GM10847 (cell line): Measurements from ENCODE around the gene DYNLL1.

Source experiments
- POLR2A ChIP-seq: IDR thresholded peaks from 2 replicates; pipeline ENCODE4 v1.6.1; 2011; ENCODE audit not compliant: insufficient read length; ENCODE audit errors: extremely low read depth

Gene DYNLL1

DNA sequence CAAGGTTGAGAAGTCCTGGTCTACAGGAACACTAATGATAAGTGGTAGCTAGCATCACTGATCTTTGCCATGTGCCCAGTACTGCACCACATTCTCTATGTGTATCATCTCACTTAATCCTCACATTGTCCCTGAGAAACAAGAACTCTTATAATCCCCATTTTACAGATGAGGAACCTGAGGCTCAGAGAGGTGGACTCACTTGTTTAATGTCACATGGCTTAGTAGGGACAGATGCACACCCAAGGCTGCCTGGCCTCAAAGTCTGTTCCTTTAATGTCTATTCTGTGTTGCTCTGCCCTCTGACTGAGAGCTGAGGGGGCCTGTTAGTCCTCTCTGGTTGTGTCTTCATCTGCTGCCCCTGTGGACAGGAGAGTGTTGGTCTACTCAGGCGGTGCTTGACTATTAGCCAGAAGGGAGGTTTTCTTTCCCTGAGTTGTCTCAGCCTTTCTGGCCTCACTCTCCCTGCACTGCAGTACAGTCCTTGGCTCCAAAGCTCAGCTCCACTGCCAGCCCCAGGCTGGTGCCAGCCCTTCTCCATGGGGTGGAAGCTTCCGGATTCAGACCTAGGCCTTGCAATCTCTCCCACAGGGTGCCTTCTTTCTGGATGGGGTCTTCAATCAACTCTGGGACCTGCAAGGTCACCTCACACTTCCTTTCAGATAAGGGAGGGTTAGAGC lies 4.9 kb upstream of the DYNLL1 start:
- TF ChIP-seq POLR2A = no peak

DNA sequence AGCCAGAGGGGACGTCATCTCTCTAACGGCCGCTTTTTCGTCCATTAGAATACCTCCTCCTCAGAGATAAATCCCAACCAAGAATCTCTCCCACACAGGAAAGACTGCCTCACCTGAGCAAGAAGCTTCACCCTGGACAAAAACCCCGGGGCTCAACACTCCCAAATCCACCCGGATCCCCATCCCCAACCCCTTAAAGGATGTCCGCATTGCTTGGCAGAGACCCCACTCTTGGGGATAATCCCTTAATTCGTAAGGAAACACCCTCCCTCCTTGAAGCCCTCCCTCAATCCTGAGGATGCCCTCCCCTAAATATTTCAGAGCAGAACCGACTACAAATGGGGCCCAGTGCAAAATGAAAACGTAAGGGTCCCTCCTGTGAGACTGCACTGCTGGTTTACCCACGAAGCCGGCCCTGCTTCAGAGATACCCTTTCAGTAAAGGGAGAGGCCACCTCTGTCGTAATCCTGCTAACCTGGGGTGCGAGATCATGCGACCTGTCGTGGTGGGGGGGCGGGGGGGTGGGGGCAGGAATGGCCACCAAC lies 655 bp upstream of the DYNLL1 start:
- TF ChIP-seq POLR2A = no peak

DNA sequence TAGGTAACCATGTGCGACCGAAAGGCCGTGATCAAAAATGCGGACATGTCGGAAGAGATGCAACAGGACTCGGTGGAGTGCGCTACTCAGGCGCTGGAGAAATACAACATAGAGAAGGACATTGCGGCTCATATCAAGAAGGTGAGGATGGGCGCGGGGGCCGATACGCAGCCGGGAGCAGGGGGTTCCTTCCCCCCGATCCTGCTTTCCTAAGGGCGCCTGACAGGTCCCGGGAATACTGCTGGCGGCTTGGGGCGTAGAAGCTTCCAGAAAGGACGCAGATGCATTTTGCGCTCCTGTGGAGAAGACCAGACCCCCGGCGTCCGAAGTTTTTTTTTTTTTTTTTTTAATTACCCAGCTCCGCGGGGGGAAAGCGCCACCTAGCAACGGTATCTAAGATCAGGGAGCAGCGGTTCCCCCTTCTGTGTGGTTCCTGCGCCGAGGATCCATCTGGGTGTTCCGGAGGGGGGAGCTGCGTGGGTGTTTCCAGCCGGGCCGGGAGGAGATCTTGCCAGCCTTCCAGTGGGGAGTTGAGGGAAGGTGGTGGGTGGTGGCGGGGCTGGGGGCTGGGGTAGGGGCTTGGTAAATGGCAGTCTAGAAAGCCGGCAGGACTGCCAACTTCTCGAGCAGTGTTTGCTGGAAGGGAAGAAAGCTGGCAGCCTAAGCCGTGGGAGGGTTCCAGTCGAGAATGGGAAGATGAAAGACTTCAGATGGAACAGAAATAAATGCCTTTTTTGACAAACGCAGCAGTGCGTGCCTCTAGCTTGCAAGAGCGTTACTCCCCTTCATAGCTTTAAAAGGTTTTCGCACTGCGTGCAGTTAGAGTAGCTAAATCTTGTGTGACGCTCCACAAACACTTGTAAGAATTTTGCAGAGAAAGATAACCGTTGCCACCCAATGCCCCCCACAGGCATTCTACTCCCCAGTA lies 764 bp downstream of the DYNLL1 start:
- TF ChIP-seq POLR2A = no peak

DNA sequence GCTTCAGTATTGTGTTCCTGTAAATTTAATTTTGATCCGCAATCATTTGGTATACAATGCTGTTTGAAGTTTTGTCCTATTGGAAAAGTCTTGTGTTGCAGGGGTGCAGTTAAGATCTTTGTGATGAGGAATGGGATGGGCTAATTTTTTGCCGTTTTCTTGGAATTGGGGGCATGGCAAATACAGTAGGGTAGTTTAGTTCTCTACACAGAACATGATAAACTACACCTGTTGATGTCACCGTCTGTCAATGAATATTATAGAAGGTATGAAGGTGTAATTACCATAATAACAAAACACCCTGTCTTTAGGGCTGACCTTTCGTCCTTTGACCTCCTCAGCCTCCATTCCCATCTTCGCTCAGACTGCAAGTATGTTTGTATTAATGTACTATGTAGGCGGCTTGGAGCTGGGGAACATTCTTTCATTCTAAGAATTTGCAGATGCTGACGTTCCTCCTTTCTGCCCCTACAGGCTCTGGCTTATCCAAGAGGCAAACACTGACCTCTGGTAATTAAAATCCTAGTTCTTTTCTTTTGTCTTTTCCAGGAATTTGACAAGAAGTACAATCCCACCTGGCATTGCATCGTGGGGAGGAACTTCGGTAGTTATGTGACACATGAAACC lies 1.7 kb downstream of the DYNLL1 start:
- no peak for TF ChIP-seq POLR2A

DNA sequence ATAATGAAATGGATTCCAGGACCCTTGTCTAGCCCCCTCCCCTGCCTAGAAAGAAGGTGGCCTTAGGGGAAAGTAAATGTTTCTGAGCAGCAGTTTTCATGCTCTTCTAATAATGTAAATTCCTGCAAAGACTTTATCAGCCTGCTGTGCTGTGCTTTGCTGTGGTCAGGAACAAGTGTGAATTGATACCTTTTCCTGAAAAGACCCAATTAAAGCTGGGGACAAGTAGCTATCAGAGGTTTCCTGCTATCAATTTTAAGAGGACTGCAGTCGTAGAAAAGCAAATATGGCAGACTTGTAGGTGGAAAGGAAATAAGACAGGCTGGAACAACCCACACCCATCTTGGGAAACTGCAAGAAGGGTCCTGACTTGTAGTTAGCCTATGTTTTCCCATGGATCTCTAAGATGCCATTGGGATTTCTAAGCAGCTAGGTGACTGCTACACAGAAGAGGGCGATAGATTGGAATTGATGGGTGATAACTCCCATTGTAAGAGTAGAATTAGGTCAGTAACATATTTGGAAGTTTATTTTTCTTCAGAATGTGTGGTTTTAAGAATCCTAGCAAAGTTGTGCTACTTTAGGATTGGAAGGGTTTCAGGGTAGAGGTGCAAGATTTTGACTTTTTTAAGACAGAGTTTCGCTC lies 3.1 kb downstream of the DYNLL1 start:
- TF ChIP-seq POLR2A = no peak

DNA sequence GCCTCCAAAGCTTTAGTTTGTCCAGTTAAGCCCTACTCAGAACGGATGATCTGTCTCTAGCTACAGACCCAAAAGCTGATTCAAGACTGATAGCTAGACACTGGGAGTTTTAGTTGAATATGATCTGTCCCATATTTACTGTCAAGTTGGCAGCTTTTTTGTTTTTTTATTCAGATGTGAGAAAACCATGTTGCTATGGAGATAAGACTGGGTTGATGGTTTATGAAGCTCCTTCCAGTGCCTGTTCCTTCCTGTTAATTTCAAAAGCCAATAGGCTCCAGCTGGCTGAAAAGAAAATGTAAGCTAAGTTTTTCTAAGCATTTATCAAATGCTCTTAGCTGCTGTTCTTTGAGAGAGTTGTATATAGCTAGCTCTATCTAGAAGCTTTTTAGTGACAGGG lies 4.7 kb downstream of the DYNLL1 start:
- TF ChIP-seq POLR2A = no peak

DNA sequence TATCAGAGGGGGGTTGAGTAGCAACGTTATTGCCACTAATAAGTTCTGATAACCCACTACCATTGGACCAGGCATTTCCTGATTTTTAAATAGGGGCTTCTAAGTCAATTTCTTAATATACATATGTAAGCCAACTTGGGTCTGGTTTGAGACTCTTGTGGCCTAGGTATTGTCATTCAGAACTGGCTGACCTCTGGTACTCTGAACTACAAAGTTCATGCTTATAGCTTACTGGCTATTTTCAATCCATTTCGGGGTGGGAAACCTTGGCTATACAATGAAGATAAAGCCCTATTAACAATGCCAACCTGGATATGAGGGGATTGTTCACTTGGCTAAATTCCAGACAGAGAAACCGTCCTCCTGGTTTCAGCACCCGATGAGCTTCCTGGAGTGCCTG lies 8.7 kb downstream of the DYNLL1 start:
- TF ChIP-seq POLR2A = no peak

DNA sequence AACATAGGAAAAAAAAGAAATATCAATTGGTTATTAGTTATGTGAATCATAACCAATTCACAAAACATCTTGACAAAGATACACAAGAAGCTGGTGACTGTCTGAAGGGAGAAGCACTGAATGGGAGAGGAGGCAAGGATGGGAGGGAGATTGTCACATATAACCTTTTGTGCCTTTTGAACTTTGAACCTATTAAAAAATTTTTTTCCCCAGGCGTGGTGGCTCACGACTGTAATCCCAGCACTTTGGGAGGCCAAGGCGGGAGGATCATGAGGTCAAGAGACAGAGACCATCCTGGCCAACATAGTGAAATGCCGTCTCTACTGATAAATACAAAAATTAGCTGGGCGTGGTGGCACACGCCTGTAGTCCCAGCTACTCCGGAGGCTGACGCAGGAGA lies 12.6 kb downstream of the DYNLL1 start:
- no peak for TF ChIP-seq POLR2A

DNA sequence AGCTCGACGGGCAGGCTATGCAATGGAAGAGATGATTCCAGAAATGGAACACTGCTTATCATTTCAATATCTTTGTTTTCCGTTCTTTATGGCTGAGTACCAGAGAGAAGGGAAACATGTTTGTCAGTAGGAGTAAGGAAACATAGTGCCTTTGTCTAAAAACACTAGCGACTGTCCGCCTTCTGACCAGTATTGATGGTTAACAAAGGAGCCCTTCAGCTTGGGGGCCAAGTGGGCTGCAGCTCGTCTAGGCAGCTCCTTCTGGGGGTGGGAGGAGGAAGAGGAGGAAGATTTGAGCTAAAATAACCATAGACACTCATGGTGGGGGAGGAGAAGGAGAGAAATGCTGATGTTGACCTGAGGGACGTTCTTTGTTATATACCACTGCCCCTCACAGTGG lies 18.1 kb downstream of the DYNLL1 start:
- no peak for TF ChIP-seq POLR2A

DNA sequence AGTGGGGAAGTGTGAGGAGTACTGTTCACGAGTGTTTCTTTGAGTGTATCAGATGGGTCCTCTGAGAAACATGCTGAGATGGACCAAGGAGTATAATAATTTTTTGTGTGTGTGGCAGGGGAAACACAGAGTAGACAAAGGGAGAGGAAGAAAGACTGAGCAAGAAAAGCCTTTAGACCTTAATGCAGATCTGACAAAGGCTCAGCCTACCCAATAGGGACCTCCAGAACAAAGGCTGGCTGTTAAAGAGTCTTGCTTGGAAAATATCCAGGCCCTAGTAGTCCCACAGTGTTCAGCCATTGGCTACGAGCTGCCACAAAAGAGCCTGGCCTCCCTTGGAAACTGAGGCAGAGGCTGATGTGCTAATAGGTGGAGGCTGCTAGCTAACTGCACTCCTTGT lies 19.6 kb downstream of the DYNLL1 start:
- TF ChIP-seq POLR2A = no peak

DNA sequence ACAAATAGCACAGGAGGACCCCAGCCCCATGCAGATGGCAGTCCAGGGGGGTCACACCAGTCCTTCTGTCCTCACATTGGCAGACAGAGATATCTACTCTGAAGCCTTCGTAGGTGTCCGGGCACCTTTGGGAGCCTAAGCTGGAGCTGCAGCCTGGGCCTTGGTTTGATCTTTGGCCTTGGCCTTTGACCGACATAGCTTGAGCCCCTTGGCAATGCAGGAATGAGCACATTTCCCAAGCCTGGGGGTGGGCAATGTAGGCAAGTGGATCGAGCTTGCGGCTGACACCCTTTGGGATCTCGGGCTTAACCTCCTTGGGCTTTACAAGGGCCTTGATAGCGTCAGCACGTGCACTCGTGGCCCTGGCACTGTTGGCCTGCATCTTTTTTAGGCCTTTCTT lies 26.7 kb downstream of the DYNLL1 start:
- no peak for TF ChIP-seq POLR2A

DNA sequence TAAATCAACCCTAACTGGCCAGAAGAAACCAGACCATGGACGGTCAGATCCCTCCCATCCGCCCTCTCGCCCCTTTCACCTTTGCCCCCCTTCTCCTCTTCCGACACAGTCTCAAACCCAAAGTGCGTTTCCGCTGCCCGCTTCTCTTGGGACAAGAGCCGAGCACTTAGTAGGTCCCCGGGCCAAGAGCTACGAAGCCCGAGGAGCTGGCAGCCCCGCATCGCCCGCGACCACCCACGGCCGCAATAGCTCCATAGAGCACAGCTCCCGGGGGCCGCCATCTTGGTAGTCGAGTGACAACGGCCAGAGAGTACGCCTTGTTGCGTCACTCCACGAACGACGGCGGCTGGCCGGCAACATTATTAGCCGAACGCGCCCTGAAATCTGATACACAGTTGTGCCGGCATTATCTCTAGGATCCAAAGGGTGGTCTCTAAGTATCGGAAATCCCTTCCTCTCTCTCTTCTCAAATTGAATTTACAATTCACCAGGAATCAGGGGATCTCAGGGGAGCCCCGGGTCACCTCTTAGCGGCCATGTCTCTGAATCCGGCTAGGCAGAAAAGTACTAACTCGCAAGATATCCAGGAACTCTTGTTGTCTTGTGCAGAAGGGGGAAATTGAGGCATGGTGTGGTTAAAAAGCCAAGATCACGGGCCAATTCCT lies 33.1 kb downstream of the DYNLL1 start, which contains the start of gene COQ5:
Gene COQ5, minus strand, starts transcription at position 298 of the 665 bp plus-strand sequence. Its CDS starts 17 bp downstream, at position 281.
- peak; percentile 89 for TF ChIP-seq POLR2A

DNA sequence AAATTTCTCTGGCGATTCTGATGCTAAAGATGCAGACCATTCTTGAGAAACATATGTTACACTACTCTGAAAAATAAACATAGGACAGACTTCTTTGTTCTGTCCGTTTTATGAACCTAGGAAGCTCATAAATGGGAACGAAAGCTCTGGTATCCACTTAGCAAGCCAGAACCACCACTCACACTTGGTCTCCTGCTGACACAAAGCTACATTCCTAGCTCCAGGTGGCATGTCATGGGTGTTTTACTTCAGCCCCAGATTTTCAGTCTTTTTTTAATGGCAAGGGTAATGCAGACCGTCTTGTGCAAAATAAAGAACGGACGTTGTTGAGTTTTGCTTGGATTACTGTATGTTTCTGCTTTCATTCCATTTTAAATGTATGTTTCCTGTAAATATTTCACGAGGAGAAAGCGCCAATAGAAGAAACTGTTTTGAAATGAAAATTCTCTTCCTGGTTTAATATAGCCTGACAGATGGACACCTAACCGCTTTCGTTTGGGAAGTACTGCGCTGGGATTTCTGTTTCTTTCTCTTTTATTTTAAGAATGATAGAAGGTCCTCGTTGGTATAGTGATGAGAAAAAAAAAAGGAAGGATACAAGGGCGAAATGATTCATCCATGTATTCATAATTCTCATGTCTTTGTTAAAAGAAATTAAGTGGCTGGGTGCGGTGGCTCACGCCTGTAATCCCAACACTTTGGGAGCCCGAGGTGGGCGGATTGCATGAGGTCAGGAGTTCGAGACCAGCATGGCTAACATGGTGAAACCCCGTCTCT lies 33.9 kb downstream of the DYNLL1 start:
- no peak for TF ChIP-seq POLR2A
